ENCODE measurements around the gene TOP1. TPM values are rescaled to one million over a fixed set of nuclear protein-coding genes. Genes with fewer than 3 reads are reported as not detected.

Gene TOP1
- total RNA-seq, 2 experiments from 2014 or later = 37.6 to 41.7 TPM

DNA sequence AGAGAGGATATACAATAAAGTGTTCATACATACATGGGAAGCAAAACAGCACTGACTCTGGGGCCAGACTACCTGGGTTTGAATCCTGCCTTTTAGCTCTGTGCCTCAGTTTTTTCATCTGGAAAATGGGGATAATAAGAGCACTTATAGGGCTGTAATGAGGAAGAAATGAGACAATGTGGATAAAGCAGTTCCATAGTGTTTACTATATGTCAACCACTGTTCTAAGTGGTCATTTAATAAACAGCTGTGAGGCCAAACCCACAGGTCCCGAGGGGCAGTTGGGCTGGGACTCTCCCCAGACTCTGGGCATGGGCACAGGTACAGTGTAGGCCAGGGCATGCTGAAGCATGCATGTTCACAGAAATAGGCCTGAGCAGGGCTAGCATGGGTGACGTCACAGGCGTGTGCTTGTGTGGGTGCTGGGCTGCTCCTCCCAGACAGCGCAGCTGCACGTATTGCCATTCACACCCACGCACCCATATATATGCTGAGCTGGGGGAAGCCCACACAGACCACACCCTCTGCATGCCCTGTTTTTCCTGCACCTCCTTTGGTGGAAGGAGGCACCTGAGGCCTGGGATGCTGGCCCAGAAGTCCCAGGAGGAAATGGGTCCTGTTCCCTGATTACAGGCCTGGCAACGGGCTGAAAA lies 105.2 kb downstream of the TOP1 start:
- peak in 8 of 14 experiments; percentile 31 to 84 (median 60) for DNase-seq
- H3K4me1 Mint-ChIP-seq (ENCODE audit: low read depth) = peaks cover 38% of the 10 kb centered on the region
- Histone ChIP-seq H3K27me3 (ENCODE audit: control insufficient read depth in 1 of 2, insufficient read depth in 2 of 2, low read length in 2 of 2) (no peaks in the 10 kb centered on the region), H3K9me3 (ENCODE audit: control insufficient read depth in 1 of 2, insufficient read depth in 1 of 2, low read length in 2 of 2) (no peaks in the 10 kb centered on the region), H3K36me3 (ENCODE audit: insufficient read depth, low read length) (no peaks in the 10 kb centered on the region), H3K4me3 (ENCODE audit: low read length) (no peak overlapping the region), H3K27ac (ENCODE audit: low read depth in 1 of 2, low read length in 2 of 2) (no peak overlapping the region), H3K4me1 (ENCODE audit: insufficient read depth, low read length) (peaks cover 34% of the 10 kb centered on the region)
- ATAC-seq (ENCODE audit: poor library complexity) = peak; percentile 46
- peak overlapping the region; percentile 9 for H3K4me3 Mint-ChIP-seq
- ChIA-PET CTCF (interaction anchor here (0.9 to 6.9 kb wide), 6 partner anchors 17 to 206 kb away, joined by 4 to 66 read pairs (median 20); no protein-coding TSS in a partner anchor), POLR2A (interaction anchor here (0.8 to 14.5 kb wide), 4 partner anchors 23 to 98 kb away, joined by 3 to 403 read pairs (median 20); no protein-coding TSS in a partner anchor)
- peak overlapping the region; percentile 91 for H3K27ac Mint-ChIP-seq
- no peaks in the 10 kb centered on the region for H3K27me3 Mint-ChIP-seq
- TF ChIP-seq, protein P1, sequence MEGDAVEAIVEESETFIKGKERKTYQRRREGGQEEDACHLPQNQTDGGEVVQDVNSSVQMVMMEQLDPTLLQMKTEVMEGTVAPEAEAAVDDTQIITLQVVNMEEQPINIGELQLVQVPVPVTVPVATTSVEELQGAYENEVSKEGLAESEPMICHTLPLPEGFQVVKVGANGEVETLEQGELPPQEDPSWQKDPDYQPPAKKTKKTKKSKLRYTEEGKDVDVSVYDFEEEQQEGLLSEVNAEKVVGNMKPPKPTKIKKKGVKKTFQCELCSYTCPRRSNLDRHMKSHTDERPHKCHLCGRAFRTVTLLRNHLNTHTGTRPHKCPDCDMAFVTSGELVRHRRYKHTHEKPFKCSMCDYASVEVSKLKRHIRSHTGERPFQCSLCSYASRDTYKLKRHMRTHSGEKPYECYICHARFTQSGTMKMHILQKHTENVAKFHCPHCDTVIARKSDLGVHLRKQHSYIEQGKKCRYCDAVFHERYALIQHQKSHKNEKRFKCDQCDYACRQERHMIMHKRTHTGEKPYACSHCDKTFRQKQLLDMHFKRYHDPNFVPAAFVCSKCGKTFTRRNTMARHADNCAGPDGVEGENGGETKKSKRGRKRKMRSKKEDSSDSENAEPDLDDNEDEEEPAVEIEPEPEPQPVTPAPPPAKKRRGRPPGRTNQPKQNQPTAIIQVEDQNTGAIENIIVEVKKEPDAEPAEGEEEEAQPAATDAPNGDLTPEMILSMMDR (IDR thresholded peaks at IDR 0.05) = no peak
- peaks cover 13% of the 10 kb centered on the region for H3K36me3 Mint-ChIP-seq (ENCODE audit: low read depth)
- intact Hi-C loops (cut with DNase I, micrococcal nuclease) = loop anchor here in 1 of 2 experiments (10.0 kb wide), 1 partner anchor 561 kb away; no protein-coding TSS in a partner anchor
- no peaks in the 10 kb centered on the region for H3K9me3 Mint-ChIP-seq

DNA sequence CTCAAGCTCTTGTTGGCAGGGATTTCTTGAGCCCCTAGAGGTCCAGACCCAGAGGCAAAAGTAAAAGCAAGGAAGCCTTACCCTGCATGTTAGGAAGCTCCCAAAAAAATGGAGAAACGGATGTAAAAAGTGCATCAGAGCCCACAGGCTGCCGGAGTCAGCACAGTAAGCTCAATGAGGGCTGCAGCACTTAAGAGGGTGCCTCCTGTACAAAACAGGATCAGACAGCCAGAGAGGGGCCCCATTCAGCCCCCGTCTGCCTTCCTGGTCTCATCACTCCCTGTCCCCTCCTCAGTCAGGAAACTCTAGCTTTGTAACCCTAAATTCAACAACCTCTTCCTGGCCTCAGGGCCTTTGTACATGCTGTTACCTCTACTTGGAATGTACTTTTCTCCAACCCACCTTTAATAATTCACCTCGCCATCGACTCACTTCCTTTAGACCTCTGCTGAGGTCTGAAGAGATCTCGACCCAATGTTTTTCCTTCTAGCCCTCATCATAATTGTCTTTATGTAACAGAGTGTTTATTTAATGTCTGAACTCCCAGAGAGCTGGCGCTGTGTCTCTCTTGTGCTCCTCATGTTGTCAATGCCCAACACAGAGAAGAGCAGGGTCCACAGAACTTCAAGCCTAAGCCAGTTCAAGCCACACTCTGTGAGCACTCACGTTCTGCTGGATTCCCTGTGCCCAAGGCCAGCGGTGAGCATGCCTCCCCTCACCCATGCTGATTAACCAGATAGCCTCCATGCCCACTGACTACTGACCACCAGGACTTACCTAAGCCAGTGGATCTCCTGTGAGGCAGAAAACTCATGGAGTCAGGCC lies 106.0 kb downstream of the TOP1 start:
- peak overlapping the region; percentile 91 for H3K27ac Mint-ChIP-seq
- ChIA-PET CTCF (interaction anchor here (0.6 to 6.9 kb wide), 20 partner anchors 10 to 205 kb away, joined by 3 to 66 read pairs (median 5); no protein-coding TSS in a partner anchor), POLR2A (interaction anchor here (0.9 to 14.5 kb wide), 5 partner anchors 23 to 98 kb away, joined by 4 to 403 read pairs (median 12); no protein-coding TSS in a partner anchor)
- no peaks in the 10 kb centered on the region for H3K27me3 Mint-ChIP-seq
- peaks cover 46% of the 10 kb centered on the region for H3K4me1 Mint-ChIP-seq (ENCODE audit: low read depth)
- no peaks in the 10 kb centered on the region for H3K36me3 ChIP-seq (ENCODE audit: insufficient read depth, low read length)
- no peaks in the 10 kb centered on the region for H3K9me3 Mint-ChIP-seq
- intact Hi-C loops (cut with DNase I, micrococcal nuclease) = loop anchor here (1.0 to 10.0 kb wide), 5 partner anchors 38 to 560 kb away; partner anchors contain the start of gene LPIN3 (in 2 of the 2)
- DNase-seq (no peak), ATAC-seq (ENCODE audit: poor library complexity) (no peak)
- TF ChIP-seq, protein P1 (IDR thresholded peaks at IDR 0.05) = no peak
- no peak overlapping the region for H3K27ac ChIP-seq (ENCODE audit: low read depth in 1 of 2, low read length in 2 of 2)
- peak overlapping the region; percentile 9 for H3K4me3 Mint-ChIP-seq
- no peaks in the 10 kb centered on the region for H3K27me3 ChIP-seq (ENCODE audit: control insufficient read depth in 1 of 2, insufficient read depth in 2 of 2, low read length in 2 of 2)
- peaks cover 35% of the 10 kb centered on the region for H3K4me1 ChIP-seq (ENCODE audit: insufficient read depth, low read length)
- peaks cover 14% of the 10 kb centered on the region for H3K36me3 Mint-ChIP-seq (ENCODE audit: low read depth)
- H3K9me3 ChIP-seq (ENCODE audit: control insufficient read depth in 1 of 2, insufficient read depth in 1 of 2, low read length in 2 of 2) = no peaks in the 10 kb centered on the region
- H3K4me3 ChIP-seq (ENCODE audit: low read length) = no peak overlapping the region

DNA sequence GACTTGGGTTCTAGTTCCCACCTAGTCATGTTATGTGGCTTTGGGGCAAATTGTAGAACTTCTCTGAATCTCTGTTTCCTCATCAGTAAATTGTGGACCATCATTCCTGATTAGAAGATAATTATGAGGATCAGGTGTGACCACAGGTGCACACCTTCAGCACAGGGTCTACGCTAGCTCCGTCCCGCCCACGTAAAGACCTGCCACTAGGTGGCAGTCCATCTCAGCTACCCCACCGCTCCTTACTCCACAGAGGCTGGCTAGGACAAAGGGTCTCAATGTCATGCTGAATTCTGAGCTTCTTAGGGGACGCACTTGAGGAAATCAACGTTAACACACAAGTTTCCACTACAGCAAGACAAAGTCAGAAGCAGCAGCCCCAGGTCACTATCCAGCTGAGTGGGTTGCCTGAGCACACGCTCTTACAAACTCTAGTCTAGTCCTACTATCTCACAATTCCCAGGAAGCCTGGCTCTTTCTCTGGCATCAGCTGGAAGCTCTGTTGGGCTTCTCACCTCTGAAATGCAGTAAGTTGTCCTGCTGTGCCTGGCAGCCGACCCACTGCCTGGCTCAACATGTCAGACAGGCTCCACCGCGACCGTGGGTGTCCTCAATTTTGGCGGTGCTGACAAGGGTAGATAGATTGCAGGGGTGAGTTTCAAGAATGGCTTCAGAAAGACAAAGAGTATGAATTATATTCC lies 106.7 kb downstream of the TOP1 start:
- TF ChIP-seq, protein P1 (IDR thresholded peaks at IDR 0.05) = peak; percentile 94
- no peaks in the 10 kb centered on the region for H3K27me3 ChIP-seq (ENCODE audit: control insufficient read depth in 1 of 2, insufficient read depth in 2 of 2, low read length in 2 of 2)
- H3K36me3 ChIP-seq (ENCODE audit: insufficient read depth, low read length) = no peaks in the 10 kb centered on the region
- H3K4me1 ChIP-seq (ENCODE audit: insufficient read depth, low read length) = peaks cover 43% of the 10 kb centered on the region
- no peaks in the 10 kb centered on the region for H3K9me3 ChIP-seq (ENCODE audit: control insufficient read depth in 1 of 2, insufficient read depth in 1 of 2, low read length in 2 of 2)
- ATAC-seq (ENCODE audit: poor library complexity) (peak; percentile 30), DNase-seq (peak; percentile 48 to 84 (median 59))
- intact Hi-C loops (cut with DNase I, micrococcal nuclease) = loop anchor here (1.0 to 10.0 kb wide), 5 partner anchors 37 to 559 kb away; partner anchors contain the start of gene LPIN3 (in 2 of the 2)
- ChIA-PET POLR2A (interaction anchor here (1.0 to 14.5 kb wide), 5 partner anchors 22 to 209 kb away, joined by 4 to 403 read pairs (median 12); no protein-coding TSS in a partner anchor), CTCF (interaction anchor here (0.6 to 6.9 kb wide), 20 partner anchors 9 to 207 kb away, joined by 3 to 66 read pairs (median 5); no protein-coding TSS in a partner anchor)
- Mint-ChIP-seq H3K4me1 (ENCODE audit: low read depth) (peaks cover 53% of the 10 kb centered on the region), H3K27me3 (no peaks in the 10 kb centered on the region), H3K27ac (peak overlapping the region; percentile 91), H3K9me3 (no peaks in the 10 kb centered on the region), H3K4me3 (peak overlapping the region; percentile 95), H3K36me3 (ENCODE audit: low read depth) (peaks cover 20% of the 10 kb centered on the region)
- H3K27ac ChIP-seq (ENCODE audit: low read depth in 1 of 2, low read length in 2 of 2) = no peak overlapping the region
- H3K4me3 ChIP-seq (ENCODE audit: low read length) = no peak overlapping the region
